AG04449 (cell line): ENCODE data around the gene SAP130.

Experiments
- CTCF ChIA-PET: fragments of 350-600 bp; formaldehyde crosslinking; extraction: SDS; loops from one replicate; lab custom pipeline; 2021; ENCODE audit warnings: antibody characterized with exemption; lab: Yijun Ruan, JAX
- POLR2A ChIA-PET: fragments of 400-600, 350-600 bp; formaldehyde crosslinking; extraction: SDS; loops from one replicate; lab custom pipeline; 2020; ENCODE audit warnings: antibody characterized with exemption, inconsistent platforms; lab: Yijun Ruan, JAX
- DNase-seq: peaks from one replicate; pipeline ENCODE4 v3.0.0-alpha.2; 2010; ENCODE audit warnings: low read depth, low spot score
- H3K4me3 ChIP-seq: 2 replicates; pipeline ENCODE4 v1.5.1; 2011; ENCODE audit warnings: low read depth, mild to moderate bottlenecking, control low read depth, low read length
- TF ChIP-seq, protein P1 (sequence below): IDR thresholded peaks from one replicate; pipeline ENCODE4 v1.5.1; 2011; ENCODE audit warnings: mild to moderate bottlenecking, moderate library complexity, low read length, control low read depth, inconsistent platforms; ENCODE audit not compliant: insufficient read depth; ENCODE audit errors: missing control alignments

The SAP130 gene

DNA sequence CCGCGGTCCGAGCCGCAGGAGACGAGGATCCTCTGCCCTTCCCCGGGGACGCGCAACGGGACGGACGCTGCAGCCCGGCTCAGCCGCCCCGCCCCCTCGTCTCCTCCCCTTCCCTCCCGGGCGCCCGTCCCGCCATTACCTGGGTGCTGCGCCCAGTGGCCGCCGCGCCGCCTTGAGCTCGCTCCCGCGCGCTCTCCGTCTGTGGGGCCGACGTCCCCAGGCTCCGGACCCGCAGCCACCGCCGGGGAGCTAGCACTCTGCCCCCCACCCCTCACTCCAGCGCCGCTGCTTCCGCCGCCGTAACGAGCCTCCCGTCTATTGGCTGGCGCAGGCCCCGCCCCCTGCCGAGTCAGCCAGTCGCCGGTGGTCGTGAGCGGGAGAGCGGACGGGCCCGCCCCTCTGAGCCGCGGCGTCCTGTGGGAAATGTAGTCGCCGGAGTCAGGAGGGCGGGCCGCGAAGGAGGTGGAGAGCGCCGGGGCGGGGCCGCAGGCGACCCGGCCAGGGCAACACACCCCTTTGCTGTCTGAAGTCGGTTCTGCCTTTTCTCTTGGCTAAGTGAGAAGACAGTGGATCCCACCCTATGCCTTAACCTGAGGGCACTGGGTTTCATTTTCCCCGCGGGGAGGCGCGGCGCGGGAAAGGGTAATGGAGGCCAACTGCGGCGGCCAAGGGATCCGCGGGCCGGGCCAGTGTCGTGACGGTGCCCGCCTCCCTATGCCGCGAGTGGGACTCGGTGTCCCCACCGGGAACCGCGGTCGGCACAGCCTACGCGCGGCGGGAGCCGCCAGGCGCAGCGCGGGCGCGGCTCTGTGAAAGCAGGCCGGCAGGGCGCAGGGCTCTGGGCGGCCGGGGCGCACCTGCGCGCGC is at the start of gene SAP130:
SAP130 (minus strand) TSS at position 259 of the 867 bp plus-strand sequence. CDS start 1,767 bp downstream, outside the sequence.
- POLR2A ChIA-PET: interaction anchor here (0.7 kb wide), 1 partner anchor 63 kb away, joined by 4 read pairs; the partner anchor contains the start of gene UGGT1
- H3K4me3 ChIP-seq: peak within 1 kb of the TSS; percentile 97
- CTCF ChIA-PET: interaction anchor here (0.8 to 2.4 kb wide), 2 partner anchors 36 to 206 kb away, joined by 3 to 12 read pairs; no protein-coding TSS in a partner anchor
- TF ChIP-seq, protein P1, sequence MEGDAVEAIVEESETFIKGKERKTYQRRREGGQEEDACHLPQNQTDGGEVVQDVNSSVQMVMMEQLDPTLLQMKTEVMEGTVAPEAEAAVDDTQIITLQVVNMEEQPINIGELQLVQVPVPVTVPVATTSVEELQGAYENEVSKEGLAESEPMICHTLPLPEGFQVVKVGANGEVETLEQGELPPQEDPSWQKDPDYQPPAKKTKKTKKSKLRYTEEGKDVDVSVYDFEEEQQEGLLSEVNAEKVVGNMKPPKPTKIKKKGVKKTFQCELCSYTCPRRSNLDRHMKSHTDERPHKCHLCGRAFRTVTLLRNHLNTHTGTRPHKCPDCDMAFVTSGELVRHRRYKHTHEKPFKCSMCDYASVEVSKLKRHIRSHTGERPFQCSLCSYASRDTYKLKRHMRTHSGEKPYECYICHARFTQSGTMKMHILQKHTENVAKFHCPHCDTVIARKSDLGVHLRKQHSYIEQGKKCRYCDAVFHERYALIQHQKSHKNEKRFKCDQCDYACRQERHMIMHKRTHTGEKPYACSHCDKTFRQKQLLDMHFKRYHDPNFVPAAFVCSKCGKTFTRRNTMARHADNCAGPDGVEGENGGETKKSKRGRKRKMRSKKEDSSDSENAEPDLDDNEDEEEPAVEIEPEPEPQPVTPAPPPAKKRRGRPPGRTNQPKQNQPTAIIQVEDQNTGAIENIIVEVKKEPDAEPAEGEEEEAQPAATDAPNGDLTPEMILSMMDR: no peak
- DNase-seq: peak; percentile 40

DNA sequence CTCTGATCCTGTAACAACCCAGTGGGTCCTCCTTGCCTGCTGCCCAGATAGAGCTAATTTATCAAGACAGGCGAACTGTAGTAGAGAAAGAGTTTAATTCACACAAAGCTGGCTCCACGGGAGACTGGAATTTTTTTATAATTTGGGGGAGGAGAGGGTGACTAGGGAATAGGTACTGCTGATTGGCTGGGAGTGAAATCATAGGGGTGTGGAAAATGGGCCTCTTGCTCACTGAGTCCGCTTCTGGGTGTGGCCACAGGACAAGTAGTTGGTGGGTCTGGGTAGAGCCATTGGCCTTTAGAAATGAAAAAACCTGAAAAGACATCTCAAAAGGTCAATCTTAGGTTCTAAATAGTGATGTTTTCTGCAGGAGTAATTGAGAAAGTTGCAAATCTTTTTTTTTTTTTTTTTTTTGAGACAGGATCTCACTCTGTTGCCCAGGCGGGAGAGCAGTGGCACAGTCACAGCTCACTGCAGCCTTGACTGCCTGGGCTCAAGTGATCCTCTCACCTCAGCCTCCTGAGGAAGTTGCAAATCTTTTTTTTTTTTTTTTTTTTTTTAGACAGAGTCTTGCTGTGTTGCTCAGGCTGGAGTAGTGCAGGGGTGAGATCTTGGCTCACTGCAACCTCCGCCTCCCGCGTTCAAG is 48.7 kb upstream of the SAP130 start:
- TF ChIP-seq, protein P1: no peak
- DNase-seq: no peak
- no peak overlapping the region for H3K4me3 ChIP-seq
- ChIA-PET CTCF (interaction anchor here (1.4 kb wide), 1 partner anchor 12 kb away, joined by 4 read pairs; no protein-coding TSS in a partner anchor), POLR2A (no interaction called here)

DNA sequence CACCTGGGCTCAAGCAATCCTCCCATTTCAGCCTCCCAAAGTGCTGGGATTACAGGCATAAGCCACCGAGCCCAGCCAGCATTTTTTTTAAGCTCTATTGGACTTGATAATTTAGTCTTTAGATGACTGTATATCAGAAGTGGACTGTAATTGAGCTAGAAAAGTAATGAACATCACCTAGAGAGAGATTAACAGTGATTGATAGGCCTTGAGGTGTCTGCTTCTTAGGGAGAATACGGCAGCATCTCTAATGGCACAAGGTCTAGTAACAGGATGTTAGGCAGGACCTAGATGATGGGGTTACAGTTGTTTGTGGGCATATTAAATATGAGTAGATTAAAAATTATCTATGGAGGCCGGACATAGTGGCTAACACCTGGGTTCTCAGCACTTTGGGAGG is 45.4 kb upstream of the SAP130 start:
- ChIA-PET POLR2A (interaction anchor here (1.1 kb wide), 1 partner anchor 18 kb away, joined by 3 read pairs; the partner anchor contains the start of gene UGGT1), CTCF (interaction anchor here (3.9 kb wide), 1 partner anchor 10 kb away, joined by 22 read pairs; no protein-coding TSS in a partner anchor)
- no peak for DNase-seq
- TF ChIP-seq, protein P1: no peak
- H3K4me3 ChIP-seq: no peak overlapping the region

DNA sequence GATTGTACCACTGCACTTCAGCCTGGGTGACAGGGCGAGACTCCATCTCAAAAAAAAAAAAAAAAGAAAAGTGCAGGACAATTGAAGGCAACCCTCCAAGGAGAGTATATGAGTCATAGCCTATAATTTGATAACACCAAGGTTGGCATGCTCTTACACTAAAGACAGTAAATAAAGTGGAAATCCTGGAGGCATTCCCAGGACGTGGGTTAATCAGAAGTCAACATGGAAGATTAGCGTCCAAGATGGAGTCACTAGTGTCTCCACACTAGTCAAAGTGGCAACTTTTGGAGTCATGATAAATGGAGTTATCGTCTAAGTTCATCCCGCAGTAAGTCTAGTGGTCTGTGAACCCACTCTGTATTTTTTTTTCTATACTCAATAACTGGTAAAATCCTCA is 41.9 kb upstream of the SAP130 start:
- TF ChIP-seq, protein P1: no peak
- POLR2A ChIA-PET: no interaction called here
- CTCF ChIA-PET: no interaction called here
- no peak overlapping the region for H3K4me3 ChIP-seq
- no peak for DNase-seq

DNA sequence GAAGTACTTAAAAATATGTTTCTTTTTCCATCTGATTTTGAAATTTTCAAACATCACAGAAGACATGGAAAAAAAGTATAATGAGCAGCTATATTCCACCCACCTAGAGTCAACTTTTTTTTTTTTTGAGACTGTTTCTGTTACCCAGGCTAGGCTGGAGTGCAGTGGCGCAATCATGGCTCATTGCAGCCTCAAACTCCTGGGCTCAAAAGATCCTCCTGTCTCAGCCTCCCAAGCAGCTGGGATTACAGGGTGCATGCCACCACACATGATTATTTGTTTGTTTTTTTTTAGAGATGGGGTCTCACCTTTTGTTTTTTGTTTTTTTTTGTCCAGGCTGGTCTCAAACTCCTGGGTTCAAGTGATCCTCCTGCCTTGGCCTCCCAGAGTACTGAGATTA is 36.5 kb upstream of the SAP130 start:
- DNase-seq: no peak
- H3K4me3 ChIP-seq: no peak overlapping the region
- ChIA-PET POLR2A (no interaction called here), CTCF (interaction anchor here (0.8 to 3.2 kb wide), 17 partner anchors 9 to 1860 kb away, joined by 3 to 22 read pairs (median 5); partner anchors contain the start of genes SAP130 and UGGT1)
- TF ChIP-seq, protein P1: no peak

DNA sequence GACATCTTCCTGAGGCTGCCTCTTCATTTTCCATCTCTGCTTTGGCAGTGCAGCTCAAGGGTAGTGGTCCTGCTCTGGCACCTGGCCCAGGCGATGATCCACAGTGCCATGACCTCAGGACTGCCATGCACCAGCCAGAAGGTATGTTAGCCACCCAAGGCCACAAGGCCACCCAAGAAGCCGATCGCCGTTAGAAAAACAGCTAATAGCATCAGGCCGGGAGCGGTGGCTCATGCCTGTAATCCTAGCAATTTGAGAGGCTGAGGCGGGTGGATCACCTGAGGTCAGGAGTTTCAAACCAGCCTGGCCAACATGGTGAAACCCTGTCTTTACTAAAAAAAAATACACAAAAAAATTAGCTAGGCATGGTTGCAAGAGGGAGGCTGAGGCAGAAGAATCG is 34.7 kb upstream of the SAP130 start:
- TF ChIP-seq, protein P1: no peak
- POLR2A ChIA-PET: interaction anchor here (1.3 kb wide), 1 partner anchor 28 kb away, joined by 3 read pairs; the partner anchor contains the start of gene UGGT1
- no peak for DNase-seq
- H3K4me3 ChIP-seq: no peak overlapping the region
- CTCF ChIA-PET: interaction anchor here (1.4 to 3.2 kb wide), 6 partner anchors 11 to 1861 kb away, joined by 5 to 22 read pairs (median 12); partner anchors contain the start of gene SAP130
